ENCODE results near the gene RMND1.

- TF ChIP-seq, protein P1, sequence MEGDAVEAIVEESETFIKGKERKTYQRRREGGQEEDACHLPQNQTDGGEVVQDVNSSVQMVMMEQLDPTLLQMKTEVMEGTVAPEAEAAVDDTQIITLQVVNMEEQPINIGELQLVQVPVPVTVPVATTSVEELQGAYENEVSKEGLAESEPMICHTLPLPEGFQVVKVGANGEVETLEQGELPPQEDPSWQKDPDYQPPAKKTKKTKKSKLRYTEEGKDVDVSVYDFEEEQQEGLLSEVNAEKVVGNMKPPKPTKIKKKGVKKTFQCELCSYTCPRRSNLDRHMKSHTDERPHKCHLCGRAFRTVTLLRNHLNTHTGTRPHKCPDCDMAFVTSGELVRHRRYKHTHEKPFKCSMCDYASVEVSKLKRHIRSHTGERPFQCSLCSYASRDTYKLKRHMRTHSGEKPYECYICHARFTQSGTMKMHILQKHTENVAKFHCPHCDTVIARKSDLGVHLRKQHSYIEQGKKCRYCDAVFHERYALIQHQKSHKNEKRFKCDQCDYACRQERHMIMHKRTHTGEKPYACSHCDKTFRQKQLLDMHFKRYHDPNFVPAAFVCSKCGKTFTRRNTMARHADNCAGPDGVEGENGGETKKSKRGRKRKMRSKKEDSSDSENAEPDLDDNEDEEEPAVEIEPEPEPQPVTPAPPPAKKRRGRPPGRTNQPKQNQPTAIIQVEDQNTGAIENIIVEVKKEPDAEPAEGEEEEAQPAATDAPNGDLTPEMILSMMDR (IDR thresholded peaks at IDR 0.05; ENCODE audit: poor library complexity, severe bottlenecking), result no peak
- TF ChIP-seq POLR2AphosphoS5 (IDR thresholded peaks at IDR 0.05), result no peak
- no peak for TF ChIP-seq REST (IDR thresholded peaks at IDR 0.05; ENCODE audit: borderline replicate concordance)
- no peak for TF ChIP-seq EP300 (conservative IDR thresholded peaks at IDR 0.05; ENCODE audit: poor library complexity, severe bottlenecking)
Observed at GRCh38 chr6:151490996-151491395, 39.1 kb upstream of the RMND1 start.
